C4-2B (cell line): Measurements from ENCODE around the gene SLC20A1.

Experiments used
- CTCF ChIP-seq: fragments of 450-650 bp; conservative IDR thresholded peaks from 2 replicates; pipeline ENCODE4 v1.5.1; 2017; ENCODE audit warnings: mild to moderate bottlenecking
- ZFX ChIP-seq: fragments of 450-650 bp; IDR thresholded peaks from 2 replicates; pipeline ENCODE4 v1.6.1; 2017

GRCh38 chr2:112709703-112710102 lies 64.0 kb downstream of the SLC20A1 start:
- TF ChIP-seq CTCF (no peak), ZFX (no peak)
